Measurements from ENCODE around the gene PRR16. TPM values are rescaled to one million over a fixed set of nuclear protein-coding genes. Genes with fewer than 3 reads are reported as not detected.

Gene PRR16
- total RNA-seq, 1 donor from 2014 or later: 0.25 TPM

GRCh38 chr5:120706877-120707276, 242.8 kb downstream of the PRR16 start:
- Mint-ChIP-seq H3K27me3 (ENCODE audit: unreplicated experiment) (peaks cover 4% of the 10 kb centered on the region), H3K36me3 (ENCODE audit: unreplicated experiment) (no peaks in the 10 kb centered on the region), H3K9me3 (ENCODE audit: unreplicated experiment) (peaks cover 1% of the 10 kb centered on the region), H3K27ac (ENCODE audit: unreplicated experiment) (no peak overlapping the region), H3K4me3 (ENCODE audit: unreplicated experiment) (no peak overlapping the region), H3K4me1 (ENCODE audit: low read depth, unreplicated experiment) (peaks cover 7% of the 10 kb centered on the region)
- DNase-seq: no peak
- TF ChIP-seq CTCF (IDR thresholded peaks at IDR 0.05; ENCODE audit: partially characterized antibody, unreplicated experiment): no peak

GRCh38 chr5:120717381-120717780, 253.3 kb downstream of the PRR16 start:
- H3K36me3 Mint-ChIP-seq (ENCODE audit: unreplicated experiment): no peaks in the 10 kb centered on the region
- no peak overlapping the region for H3K4me3 Mint-ChIP-seq (ENCODE audit: unreplicated experiment)
- no peaks in the 10 kb centered on the region for H3K9me3 Mint-ChIP-seq (ENCODE audit: unreplicated experiment)
- no peaks in the 10 kb centered on the region for H3K4me1 Mint-ChIP-seq (ENCODE audit: low read depth, unreplicated experiment)
- DNase-seq: no peak
- no peak for TF ChIP-seq CTCF (IDR thresholded peaks at IDR 0.05; ENCODE audit: partially characterized antibody, unreplicated experiment)
- no peak overlapping the region for H3K27ac Mint-ChIP-seq (ENCODE audit: unreplicated experiment)
- H3K27me3 Mint-ChIP-seq (ENCODE audit: unreplicated experiment): no peaks in the 10 kb centered on the region

- no peaks in the 10 kb centered on the region for H3K9me3 Mint-ChIP-seq (ENCODE audit: unreplicated experiment)
- H3K4me3 Mint-ChIP-seq (ENCODE audit: unreplicated experiment): no peak overlapping the region
- DNase-seq: no peak
- H3K4me1 Mint-ChIP-seq (ENCODE audit: low read depth, unreplicated experiment): peaks cover 2% of the 10 kb centered on the region
- no peak overlapping the region for H3K27ac Mint-ChIP-seq (ENCODE audit: unreplicated experiment)
- no peaks in the 10 kb centered on the region for H3K36me3 Mint-ChIP-seq (ENCODE audit: unreplicated experiment)
- no peaks in the 10 kb centered on the region for H3K27me3 Mint-ChIP-seq (ENCODE audit: unreplicated experiment)
- TF ChIP-seq CTCF (IDR thresholded peaks at IDR 0.05; ENCODE audit: partially characterized antibody, unreplicated experiment): no peak
These were observed 266.1 kb downstream of the PRR16 start for GRCh38 chr5:120730214-120730613.

GRCh38 chr5:120734033-120734432, 269.9 kb downstream of the PRR16 start:
- Mint-ChIP-seq H3K36me3 (ENCODE audit: unreplicated experiment) (no peaks in the 10 kb centered on the region), H3K9me3 (ENCODE audit: unreplicated experiment) (no peaks in the 10 kb centered on the region), H3K27ac (ENCODE audit: unreplicated experiment) (no peak overlapping the region), H3K27me3 (ENCODE audit: unreplicated experiment) (no peaks in the 10 kb centered on the region), H3K4me3 (ENCODE audit: unreplicated experiment) (no peak overlapping the region), H3K4me1 (ENCODE audit: low read depth, unreplicated experiment) (peaks cover 2% of the 10 kb centered on the region)
- TF ChIP-seq CTCF (IDR thresholded peaks at IDR 0.05; ENCODE audit: partially characterized antibody, unreplicated experiment): no peak
- DNase-seq: peak; percentile 68

- H3K4me3 Mint-ChIP-seq (ENCODE audit: unreplicated experiment): no peak overlapping the region
These were observed 271.0 kb downstream of the PRR16 start for GRCh38 chr5:120735076-120735475.

More at GRCh38 chr5:120735076-120735475, 271.0 kb downstream of the PRR16 start:
- TF ChIP-seq CTCF (IDR thresholded peaks at IDR 0.05; ENCODE audit: partially characterized antibody, unreplicated experiment): no peak
- no peak overlapping the region for H3K27ac Mint-ChIP-seq (ENCODE audit: unreplicated experiment)
- H3K4me1 Mint-ChIP-seq (ENCODE audit: low read depth, unreplicated experiment): peaks cover 2% of the 10 kb centered on the region
- no peaks in the 10 kb centered on the region for H3K36me3 Mint-ChIP-seq (ENCODE audit: unreplicated experiment)
- no peaks in the 10 kb centered on the region for H3K9me3 Mint-ChIP-seq (ENCODE audit: unreplicated experiment)
- DNase-seq: no peak
- H3K27me3 Mint-ChIP-seq (ENCODE audit: unreplicated experiment): no peaks in the 10 kb centered on the region

Measured in glutamatergic neuron (in vitro differentiated cells).